ENCODE data around the gene MAN1C1.

The MAN1C1 gene

GRCh38 chr1:25803368-25803767 lies 186.8 kb downstream of the MAN1C1 start:
- DNase-seq (ENCODE audit: low read depth), result no peak

GRCh38 chr1:25804244-25804963 lies 187.8 kb downstream of the MAN1C1 start:
- DNase-seq (ENCODE audit: low read depth), result no peak

DNA sequence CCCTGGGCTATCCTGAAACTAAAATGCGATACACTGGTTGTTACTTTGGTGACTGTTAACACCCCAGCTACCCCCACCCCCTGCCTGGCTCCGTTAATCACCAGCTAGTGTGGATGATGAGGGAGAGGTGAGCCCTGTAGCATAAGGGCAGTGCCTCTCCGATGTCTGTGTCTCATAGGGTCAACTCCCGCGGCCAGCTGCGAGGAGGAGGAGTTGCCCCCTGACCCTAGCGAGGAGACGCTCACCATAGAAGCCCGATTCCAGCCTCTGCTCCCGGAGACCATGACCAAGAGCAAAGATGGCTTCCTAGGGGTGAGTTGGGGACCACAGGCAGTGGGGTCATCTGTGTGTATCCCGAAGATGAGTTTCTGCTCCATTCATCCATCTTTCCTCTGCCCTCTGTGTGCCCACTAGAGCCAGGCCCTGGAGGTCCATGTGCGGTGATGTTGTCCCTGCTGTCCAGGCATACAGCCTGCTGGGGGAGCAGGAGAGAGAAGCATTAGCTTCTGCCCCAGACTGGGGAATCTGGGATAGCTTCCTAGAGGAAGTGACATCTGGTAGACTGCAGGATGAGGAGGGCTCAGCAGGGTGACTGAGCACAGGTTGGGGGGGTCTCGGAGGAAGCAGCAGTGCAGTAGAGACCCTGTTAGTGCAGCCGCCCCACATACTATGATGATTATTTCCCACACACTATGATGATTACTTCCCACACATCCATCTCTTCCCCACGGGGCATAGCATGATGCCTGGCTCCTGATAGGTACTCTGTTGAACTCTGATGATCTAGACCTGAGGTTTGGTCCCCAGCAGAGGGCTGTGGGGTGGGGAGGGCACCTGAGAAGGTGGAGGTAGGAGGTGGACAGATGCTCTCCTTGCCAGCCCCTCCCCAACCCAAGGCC lies 188.6 kb downstream of the MAN1C1 start:
- no peak for DNase-seq (ENCODE audit: low read depth)

GRCh38 chr1:25805863-25806225 lies 189.3 kb downstream of the MAN1C1 start:
- no peak for DNase-seq (ENCODE audit: low read depth)

DNA sequence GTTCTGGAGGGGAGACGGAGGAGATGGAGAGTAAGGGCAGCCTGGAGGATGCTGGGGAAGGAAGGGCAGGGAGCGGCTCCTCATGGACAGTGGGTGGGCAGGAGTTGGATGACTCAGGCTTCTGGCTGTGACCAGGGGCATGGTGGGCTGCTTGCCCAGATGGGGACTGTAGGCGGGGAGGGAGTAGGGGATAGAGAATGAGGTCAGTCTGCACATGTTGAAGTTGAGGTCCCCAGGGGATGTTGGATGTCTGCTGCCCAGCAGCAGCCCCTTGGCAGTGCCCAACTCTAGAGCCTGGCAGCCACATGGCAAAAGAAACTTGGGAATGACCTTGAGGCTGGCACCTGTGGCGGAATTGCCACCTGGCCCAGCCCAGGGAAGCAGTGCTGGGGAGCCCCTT lies 189.8 kb downstream of the MAN1C1 start:
- no peak for DNase-seq (ENCODE audit: low read depth)

GRCh38 chr1:25807480-25808390 lies 191.1 kb downstream of the MAN1C1 start:
- no peak for DNase-seq (ENCODE audit: low read depth)

GRCh38 chr1:25808481-25809244 lies 192.1 kb downstream of the MAN1C1 start:
- no peak for DNase-seq (ENCODE audit: low read depth)

DNA sequence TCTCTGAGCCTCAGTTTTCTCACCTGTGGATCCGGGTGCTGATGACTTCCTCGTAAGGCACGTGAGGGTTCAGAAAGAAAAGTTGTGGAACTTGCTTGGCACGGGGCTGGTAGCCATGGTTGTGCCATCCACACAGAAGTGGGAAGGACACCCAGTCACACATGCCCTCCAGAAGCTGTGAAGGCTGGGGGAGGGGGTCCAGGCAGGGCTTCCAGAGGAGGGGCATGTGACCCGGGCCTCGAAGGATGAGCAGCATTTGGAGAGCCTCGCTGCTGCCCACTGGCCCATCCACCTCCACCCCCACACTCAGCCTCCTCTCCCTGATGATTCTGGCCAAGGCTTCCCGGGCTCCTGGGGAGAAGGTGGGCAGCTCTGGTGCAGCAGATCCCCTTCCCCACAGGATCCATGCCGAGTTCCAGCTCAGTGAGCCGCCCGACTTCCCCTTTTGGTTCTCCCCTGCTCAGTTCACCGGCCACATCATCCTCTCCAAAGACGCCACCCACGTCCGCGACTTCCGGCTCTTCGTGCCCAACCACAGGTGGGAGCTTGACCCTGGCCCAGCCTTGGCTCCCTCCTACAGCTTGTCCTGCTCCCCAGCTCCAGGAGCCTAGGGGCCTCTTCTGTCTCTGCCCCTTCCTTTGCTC lies 192.8 kb downstream of the MAN1C1 start:
- no peak for DNase-seq (ENCODE audit: low read depth)

- no peak for DNase-seq (ENCODE audit: low read depth)
These were observed 193.3 kb downstream of the MAN1C1 start for GRCh38 chr1:25809929-25810328.

DNA sequence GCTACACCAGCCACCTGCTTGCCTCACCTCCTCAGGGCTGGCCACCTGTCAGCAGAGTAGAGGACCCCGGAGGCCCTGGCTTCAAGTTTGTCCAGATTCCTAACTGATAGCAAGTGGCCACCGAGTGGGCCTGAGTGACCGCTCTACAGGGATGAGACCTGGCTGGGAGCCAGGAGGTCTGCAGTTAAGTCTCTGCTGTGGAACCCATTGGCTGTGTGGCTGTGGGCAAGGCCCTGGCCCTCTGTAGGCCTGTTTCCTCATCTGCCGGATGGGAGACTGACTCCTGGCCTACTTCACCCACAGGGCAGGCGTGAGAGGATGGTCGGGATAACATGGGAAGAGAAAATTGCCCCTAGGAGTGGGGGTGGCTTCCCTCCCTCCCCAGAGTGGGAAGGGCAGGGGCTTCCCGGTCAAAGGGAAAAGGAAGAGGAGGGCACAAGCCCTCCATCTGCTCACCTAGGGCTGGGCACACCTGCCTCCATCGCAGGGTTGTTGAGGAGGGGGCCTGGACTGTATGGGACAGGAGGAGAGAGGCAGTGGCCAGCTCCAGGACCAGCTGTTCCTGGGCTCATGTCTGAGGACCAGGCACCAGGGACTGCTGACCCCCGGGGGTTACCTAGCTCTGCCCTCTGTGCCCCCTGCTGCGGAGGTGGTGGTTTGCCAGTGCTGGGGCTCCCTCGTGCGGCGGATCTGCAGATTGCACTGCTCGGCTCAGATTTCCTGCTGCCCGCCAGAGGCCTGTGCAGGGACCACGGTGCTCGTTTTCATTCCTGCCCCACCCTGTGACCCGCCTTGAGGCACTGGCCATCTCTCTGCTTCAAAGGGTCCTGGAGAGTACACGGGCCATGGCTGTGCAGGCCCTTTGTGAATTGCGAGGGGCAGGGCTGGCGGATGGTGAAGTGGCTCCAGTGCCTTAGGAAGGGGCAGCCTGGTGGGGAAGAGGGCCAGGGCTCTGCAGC lies 194.0 kb downstream of the MAN1C1 start:
- DNase-seq (ENCODE audit: low read depth), result no peak

DNA sequence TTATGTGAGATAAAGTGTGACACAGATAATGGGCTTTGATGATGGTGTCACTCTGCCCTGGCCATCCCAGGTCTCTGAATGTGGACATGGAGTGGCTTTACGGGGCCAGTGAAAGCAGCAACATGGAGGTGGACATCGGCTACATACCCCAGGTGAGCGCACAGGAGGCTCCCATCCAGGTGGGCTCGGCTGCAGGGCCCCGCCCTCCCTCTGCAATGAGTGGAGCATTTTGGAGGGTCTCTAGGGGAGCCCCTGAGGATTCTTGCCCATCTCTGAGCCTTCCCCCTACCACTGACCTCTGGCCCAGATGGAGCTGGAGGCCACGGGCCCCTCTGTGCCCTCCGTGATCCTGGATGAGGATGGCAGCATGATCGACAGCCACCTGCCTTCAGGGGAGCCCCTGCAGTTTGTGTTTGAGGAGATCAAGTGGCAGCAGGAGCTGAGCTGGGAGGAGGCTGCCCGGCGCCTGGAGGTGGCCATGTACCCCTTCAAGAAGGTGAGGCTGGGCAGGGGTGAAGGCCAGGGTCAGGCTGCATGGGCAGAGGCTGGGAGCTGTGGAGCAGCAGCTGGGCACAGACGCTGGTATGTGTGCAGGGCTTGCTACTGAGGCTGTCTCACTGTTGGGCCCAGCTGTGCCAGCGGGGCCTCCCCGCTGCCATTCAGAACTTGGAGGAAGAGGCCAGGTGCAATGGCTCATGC lies 194.9 kb downstream of the MAN1C1 start:
- no peak for DNase-seq (ENCODE audit: low read depth)

DNA sequence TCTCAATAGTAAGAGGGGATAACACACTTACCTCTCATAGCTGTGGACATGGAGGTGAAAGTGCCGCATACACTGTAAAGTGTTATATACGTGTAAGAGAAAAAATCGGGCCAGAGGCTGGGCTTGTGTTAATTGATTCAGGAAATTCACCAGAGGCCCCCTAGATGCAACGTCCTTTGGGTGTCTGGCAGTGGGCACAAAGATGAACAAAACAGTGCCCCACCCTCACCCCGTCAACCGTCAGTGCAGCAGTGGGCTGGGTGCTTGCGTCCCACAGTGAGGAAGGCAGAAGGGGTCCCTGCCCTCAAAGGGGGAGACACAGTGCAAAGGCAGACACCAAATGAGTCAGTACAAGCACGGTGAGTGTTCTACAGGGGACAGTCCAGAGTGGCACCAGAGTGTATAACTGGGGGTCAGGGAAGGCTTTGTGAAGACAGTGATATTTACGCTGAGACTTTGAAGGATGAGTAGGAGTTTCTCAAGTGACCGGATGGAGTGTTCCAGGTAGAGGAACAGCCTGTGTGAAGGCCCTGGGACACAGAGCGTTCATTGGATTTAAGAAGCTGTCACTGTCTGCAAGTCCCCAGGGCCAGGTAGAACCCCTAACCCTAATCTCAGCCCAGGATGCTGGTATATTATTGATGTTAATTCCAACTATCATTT lies 196.6 kb downstream of the MAN1C1 start:
- DNase-seq (ENCODE audit: low read depth), result no peak

DNA sequence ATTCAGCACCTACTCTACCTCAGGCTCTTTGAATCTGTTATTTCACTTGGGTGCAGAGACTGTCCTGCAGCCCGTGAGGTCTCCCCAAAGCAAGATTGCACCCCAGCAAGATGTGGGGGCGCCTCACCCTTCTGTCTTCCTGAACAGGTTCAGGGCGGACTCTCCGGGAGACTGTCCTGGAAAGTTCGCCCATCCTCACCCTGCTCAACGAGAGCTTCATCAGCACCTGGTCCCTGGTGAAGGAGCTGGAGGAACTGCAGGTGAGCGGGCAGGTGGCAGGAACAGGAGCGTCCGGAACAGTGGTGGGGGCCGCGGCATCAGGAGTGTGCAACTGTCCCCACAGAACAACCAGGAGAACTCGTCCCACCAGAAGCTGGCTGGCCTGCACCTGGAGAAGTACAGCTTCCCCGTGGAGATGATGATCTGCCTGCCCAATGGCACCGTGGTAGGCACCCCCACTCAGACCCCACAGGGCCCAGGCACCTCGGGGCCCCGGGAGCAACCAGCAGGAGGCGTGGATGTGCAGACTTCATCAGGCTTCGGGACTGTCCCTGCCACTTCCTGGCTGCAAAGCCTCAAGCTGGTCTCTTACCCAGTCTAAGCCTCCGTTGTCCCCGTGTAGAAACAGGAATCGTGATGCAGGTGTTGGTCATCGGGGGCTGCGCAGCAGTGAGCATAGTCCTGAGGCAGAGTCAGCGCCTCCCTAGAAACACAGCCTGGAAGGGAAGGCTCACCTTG lies 197.3 kb downstream of the MAN1C1 start:
- no peak for DNase-seq (ENCODE audit: low read depth)

GRCh38 chr1:25814549-25815087 lies 198.0 kb downstream of the MAN1C1 start:
- DNase-seq (ENCODE audit: low read depth), result no peak

DNA sequence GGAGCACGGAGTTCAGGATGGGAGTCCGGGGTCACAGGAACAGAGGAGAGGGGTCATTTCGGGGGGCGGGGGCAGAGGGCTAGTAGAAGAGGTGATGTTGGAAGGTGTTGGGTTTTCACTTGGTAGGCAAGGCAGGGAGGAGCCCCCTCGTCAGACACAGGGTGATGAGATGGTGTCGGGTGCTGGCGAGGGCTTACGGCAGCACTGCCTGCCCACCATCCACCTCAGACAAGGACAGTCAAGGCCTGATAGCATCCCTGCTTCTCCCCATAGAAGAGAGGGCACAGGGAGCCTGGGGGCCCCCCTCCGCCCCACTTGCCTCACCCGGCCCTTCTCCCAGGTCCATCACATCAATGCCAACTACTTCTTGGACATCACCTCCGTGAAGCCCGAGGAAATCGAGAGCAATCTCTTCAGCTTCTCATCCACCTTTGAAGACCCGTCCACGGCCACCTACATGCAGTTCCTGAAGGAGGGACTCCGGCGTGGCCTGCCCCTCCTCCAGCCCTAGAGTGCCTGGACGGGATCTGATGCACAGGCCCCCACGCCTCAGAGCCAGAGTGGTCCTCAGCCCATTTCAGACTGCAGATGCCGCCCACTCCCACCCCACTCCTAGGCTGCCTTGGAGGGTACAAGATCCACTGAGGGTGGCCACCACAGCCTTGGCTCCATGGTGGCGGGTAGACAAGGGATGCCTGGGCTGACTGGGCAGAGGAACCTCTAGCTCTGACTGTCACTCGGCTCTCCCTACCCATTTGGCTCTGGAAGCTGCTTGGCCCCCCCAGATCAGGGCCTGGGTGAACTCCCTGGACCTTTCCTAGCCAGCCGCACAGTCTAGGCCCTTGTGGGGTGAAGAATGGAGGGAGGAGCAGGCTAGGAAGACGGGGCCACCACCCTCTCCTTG lies 198.9 kb downstream of the MAN1C1 start:
- no peak for DNase-seq (ENCODE audit: low read depth)

DNA sequence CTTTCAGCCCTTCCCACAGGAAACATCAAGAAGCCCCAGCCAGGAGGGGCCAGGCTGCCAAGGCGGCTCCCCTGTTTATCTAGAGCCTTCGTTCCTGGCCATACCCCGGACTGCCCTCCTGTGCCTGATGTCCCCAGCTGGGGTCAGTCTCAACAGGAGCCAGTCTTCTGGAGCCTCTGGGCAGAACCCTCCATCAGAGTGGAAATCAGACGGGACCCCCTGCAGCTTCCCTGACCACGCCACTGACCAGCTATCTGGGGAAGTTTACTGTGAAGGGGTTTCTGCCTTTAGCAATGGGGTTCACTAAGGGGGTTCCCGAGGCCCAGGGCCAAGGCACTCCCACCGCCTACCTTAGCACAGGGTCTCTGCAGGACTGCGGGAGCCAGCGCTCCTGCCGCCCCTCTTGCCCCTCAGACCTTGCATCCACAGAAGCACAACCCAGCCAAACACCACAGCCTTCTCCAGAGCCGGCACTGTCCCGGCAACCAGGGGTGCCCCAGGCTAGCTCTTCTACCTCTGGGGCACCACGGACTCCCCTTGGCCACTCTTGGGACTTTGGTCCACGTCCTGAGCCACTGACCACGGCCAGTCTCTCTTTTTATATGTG lies 199.6 kb downstream of the MAN1C1 start:
- DNase-seq (ENCODE audit: low read depth), result no peak

All from non-pigmented ciliary epithelial cell (primary cell).